HUES6 (cell line): Measurements from ENCODE around the gene QPCTL.

Experiments used
- H3K27ac ChIP-seq: 2 replicates; pipeline ENCODE4 v1.7.0; 2013; ENCODE audit warnings: low read depth, mild to moderate bottlenecking, low read length, inconsistent platforms
- H3K27me3 ChIP-seq: 2 replicates; pipeline ENCODE4 v1.6.1; 2013; ENCODE audit warnings: low read length; ENCODE audit not compliant: control insufficient read depth, insufficient read depth
- H3K36me3 ChIP-seq: 2 replicates; pipeline ENCODE4 v1.6.1; 2013; ENCODE audit warnings: low read length; ENCODE audit not compliant: control insufficient read depth, insufficient read depth
- H3K4me1 ChIP-seq: 2 replicates; pipeline ENCODE4 v1.6.1; 2013; ENCODE audit warnings: low read length; ENCODE audit not compliant: control insufficient read depth, insufficient read depth
- H3K4me3 ChIP-seq: 2 replicates; pipeline ENCODE4 v1.5.1; 2013; ENCODE audit warnings: low read depth, low read length
- H3K9ac ChIP-seq: one replicate; pipeline ENCODE4 v1.6.1; 2013; ENCODE audit warnings: mild to moderate bottlenecking, low read length
- H3K9me3 ChIP-seq: 2 replicates; pipeline ENCODE4 v1.6.1; 2013; ENCODE audit warnings: low read depth, low read length; ENCODE audit not compliant: control insufficient read depth, insufficient read depth

Gene QPCTL

GRCh38 chr19:45705710-45706415 lies 13.4 kb downstream of the QPCTL start:
- no peaks in the 10 kb centered on the region for H3K9me3 ChIP-seq
- H3K27me3 ChIP-seq = no peaks in the 10 kb centered on the region
- no peak overlapping the region for H3K27ac ChIP-seq
- H3K4me1 ChIP-seq = no peaks in the 10 kb centered on the region
- H3K36me3 ChIP-seq = peaks cover 28% of the 10 kb centered on the region
- H3K9ac ChIP-seq = no peak overlapping the region
- no peak overlapping the region for H3K4me3 ChIP-seq

- H3K36me3 ChIP-seq = peaks cover 19% of the 10 kb centered on the region
- H3K27me3 ChIP-seq = no peaks in the 10 kb centered on the region
- H3K9me3 ChIP-seq = no peaks in the 10 kb centered on the region
- H3K4me3 ChIP-seq = no peak overlapping the region
- H3K9ac ChIP-seq = no peak overlapping the region
- H3K4me1 ChIP-seq = peaks cover 4% of the 10 kb centered on the region; the same call in 1 of the 2 replicates
- H3K27ac ChIP-seq = no peak overlapping the region
These were observed 18.1 kb downstream of the QPCTL start for GRCh38 chr19:45710356-45711130.

- Histone ChIP-seq H3K9ac (no peak overlapping the region), H3K27ac (no peak overlapping the region), H3K4me3 (no peak overlapping the region), H3K27me3 (no peaks in the 10 kb centered on the region), H3K4me1 (peaks cover 10% of the 10 kb centered on the region), H3K36me3 (peaks cover 19% of the 10 kb centered on the region), H3K9me3 (no peaks in the 10 kb centered on the region)
These were observed 19.6 kb downstream of the QPCTL start for GRCh38 chr19:45711851-45712698.

GRCh38 chr19:45712699-45713067 lies 20.2 kb downstream of the QPCTL start:
- Histone ChIP-seq H3K36me3 (peaks cover 19% of the 10 kb centered on the region), H3K27me3 (no peaks in the 10 kb centered on the region), H3K4me3 (no peak overlapping the region), H3K9me3 (no peaks in the 10 kb centered on the region), H3K27ac (no peak overlapping the region), H3K4me1 (peaks cover 10% of the 10 kb centered on the region), H3K9ac (no peak overlapping the region)

- Histone ChIP-seq H3K9me3 (no peaks in the 10 kb centered on the region), H3K36me3 (peaks cover 19% of the 10 kb centered on the region), H3K4me1 (peaks cover 12% of the 10 kb centered on the region)
These were observed 20.7 kb downstream of the QPCTL start for GRCh38 chr19:45713141-45713540.

DNA sequence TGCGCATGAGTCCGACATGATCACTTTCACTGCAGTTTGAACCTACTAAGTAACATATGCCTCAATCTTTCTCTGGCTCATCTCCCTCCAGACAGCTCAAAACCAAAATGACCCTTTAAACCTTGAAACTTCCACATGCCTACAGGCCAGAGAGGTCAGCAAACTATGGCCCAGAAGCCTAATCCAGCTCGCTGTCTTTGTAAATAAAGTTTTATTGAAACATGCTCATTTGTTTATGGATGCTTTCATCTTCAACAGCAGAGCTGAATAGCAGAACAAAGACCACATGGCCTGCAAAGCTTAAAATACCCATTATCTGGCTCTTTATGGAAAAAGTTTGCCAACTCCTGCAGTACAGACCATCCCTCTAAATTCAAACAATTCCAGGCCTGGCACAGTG lies 22.7 kb downstream of the QPCTL start:
- peaks cover 21% of the 10 kb centered on the region for H3K36me3 ChIP-seq
- no peaks in the 10 kb centered on the region for H3K27me3 ChIP-seq
- H3K4me1 ChIP-seq = peaks cover 18% of the 10 kb centered on the region
- H3K27ac ChIP-seq = no peak overlapping the region
- no peaks in the 10 kb centered on the region for H3K9me3 ChIP-seq
- no peak overlapping the region for H3K9ac ChIP-seq
- H3K4me3 ChIP-seq = no peak overlapping the region

More at GRCh38 chr19:45713141-45713540, 20.7 kb downstream of the QPCTL start:
- H3K27ac ChIP-seq = no peak overlapping the region
- H3K9ac ChIP-seq = no peak overlapping the region
- H3K4me3 ChIP-seq = no peak overlapping the region
- no peaks in the 10 kb centered on the region for H3K27me3 ChIP-seq

DNA sequence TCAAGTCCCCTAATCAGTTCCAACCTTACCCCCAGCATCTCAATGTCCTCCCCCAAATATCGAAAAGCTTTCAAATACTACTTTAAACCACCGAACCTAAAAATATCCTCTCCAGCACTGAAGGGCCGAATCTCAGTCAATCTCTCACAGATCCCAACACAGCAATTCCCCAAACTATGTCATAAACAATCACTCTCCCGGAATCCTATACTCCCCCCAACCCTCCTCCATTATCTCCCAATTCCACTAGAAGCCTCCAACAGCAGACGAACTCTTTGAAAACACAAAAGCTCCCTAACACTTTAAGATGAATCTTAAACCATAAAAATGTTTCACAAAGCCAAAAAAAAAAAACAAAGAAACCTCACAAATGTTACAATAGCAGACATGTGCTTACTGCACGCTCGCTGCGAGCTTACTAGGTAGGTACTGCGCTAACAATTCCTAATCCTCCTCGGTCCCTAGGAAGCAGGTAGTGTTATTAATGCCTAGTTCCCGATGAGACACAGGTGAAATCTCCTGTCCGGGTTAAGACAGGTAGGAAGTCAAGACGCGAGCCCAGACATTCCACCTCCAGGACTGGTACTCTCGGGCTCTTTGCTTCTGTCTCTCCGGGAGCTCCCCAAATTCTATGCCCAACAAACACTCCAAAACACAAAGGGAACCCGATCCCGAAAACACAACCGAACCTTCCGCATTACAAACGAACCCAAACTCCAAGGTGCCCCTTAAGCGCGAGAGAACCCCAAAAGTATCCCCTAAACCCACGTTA lies 24.1 kb downstream of the QPCTL start:
- H3K4me3 ChIP-seq = peak overlapping the region; percentile 71
- no peaks in the 10 kb centered on the region for H3K9me3 ChIP-seq
- peak overlapping the region; percentile 87 for H3K27ac ChIP-seq
- no peaks in the 10 kb centered on the region for H3K27me3 ChIP-seq
- peaks cover 26% of the 10 kb centered on the region for H3K36me3 ChIP-seq
- H3K4me1 ChIP-seq = peaks cover 18% of the 10 kb centered on the region
- peak overlapping the region; percentile 93 for H3K9ac ChIP-seq

DNA sequence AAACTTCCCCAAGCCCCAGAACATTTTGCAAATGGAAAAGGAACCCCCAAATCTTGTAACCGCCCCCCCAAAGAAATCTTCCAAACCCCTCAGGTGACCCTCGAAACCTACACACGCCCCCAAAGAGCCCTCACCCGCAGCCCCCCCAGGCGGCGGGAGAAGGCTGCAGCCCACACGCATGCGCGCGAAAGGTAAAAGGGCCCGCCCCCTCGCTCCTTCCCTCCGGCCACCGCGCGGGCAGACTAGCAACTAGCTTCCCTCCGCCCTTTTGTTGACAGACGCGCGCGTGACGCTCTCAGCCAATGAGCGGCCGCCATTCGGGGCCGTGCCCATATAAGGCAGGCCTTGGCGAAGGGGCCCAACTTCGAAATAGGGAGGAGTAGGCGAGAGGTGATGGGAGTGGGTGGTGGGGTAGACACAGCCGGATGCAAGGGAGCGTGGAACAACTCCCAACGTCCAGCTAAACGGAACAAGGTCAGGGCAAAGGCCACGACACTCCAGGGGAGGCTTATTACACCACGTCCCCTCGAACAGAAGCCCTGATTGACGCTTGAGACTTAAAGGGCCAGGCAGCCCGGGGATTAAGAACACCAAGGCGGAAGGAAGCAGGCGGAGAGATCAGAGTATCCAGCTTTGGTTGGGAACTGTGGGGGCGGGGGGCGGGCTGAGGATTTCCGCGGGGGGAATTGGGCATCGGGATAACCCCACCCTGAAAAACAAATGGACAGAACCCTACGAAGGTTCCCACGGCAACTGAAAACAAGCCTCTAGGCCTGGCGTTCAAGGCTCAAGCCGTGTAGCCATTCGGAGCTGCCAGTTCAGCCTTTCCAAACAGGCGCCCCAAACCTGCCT lies 24.9 kb downstream of the QPCTL start:
- peaks cover 23% of the 10 kb centered on the region for H3K36me3 ChIP-seq
- no peaks in the 10 kb centered on the region for H3K9me3 ChIP-seq
- peak overlapping the region; percentile 93 for H3K9ac ChIP-seq
- peak overlapping the region; percentile 71 for H3K4me3 ChIP-seq
- no peaks in the 10 kb centered on the region for H3K27me3 ChIP-seq
- peak overlapping the region; percentile 87 for H3K27ac ChIP-seq
- peaks cover 18% of the 10 kb centered on the region for H3K4me1 ChIP-seq

DNA sequence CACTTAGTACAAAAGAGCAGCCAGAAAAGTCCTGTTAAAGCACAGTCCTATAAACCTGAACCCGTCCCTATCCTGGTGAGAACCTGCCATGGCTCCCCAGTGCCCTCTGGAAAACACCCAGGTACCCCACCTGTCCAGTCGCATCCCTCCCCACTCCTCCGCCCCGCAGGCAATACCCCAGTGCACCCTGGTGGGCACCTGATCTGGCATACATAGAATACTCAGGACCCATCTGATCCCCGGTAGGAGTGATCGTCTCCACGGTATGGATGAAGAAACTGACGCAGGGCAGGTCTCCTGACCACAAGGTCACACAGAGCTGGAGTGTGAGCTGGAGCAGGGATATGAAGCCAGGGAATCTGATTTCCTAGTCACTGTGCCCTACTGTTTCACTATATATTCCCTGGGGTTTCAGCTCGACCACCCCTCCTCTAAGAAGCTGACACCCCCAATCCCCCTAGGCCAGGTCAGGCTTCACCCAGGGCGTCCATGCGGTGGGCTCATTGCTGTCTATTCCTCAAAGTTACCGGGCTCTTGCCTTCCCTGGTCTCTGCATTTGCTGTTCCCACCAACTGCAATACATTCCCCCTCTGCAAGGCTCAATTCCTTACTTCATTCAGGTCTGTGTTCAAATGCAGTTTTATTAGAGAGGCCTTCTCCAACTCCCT lies 25.7 kb downstream of the QPCTL start:
- Histone ChIP-seq H3K4me3 (peak overlapping the region; percentile 60), H3K9ac (peak overlapping the region; percentile 90), H3K27me3 (no peaks in the 10 kb centered on the region), H3K9me3 (no peaks in the 10 kb centered on the region), H3K4me1 (peaks cover 18% of the 10 kb centered on the region), H3K27ac (peak overlapping the region; percentile 86), H3K36me3 (peaks cover 17% of the 10 kb centered on the region)
